Measurements from ENCODE around the gene COQ4. TPM values are rescaled to one million over a fixed set of nuclear protein-coding genes. Genes with fewer than 3 reads are reported as not detected.

The COQ4 gene
- polyA plus RNA-seq, 1 of the 3 experiments (the other 2 are of a cell fraction), result 57.2 TPM

- no peaks in the 10 kb centered on the region for H3K9me2 ChIP-seq
- H3K27ac ChIP-seq (ENCODE audit: low read depth in 2 of 2, low read length in 1 of 2), result peak overlapping the region in 1 of 2 experiments; percentile 91; a peak in 1 of 4 replicates
- CTCF ChIA-PET, result interaction anchor here (1.3 kb wide), 1 partner anchor 19 kb away, joined by 5 read pairs; no protein-coding TSS in a partner anchor
- peak overlapping the region; percentile 83 for H3K4me2 ChIP-seq
- TF ChIP-seq ZBTB33 (IDR thresholded peaks at IDR 0.05; ENCODE audit: borderline replicate concordance, low read depth), result no peak
- TF ChIP-seq EZH2phosphoT487 (IDR thresholded peaks at IDR 0.05; ENCODE audit: borderline replicate concordance, low read depth), result no peak
- TF ChIP-seq FOSL2 (IDR thresholded peaks at IDR 0.05; ENCODE audit: borderline replicate concordance, low read depth), result no peak
- TF ChIP-seq RAD21 (IDR thresholded peaks at IDR 0.05; ENCODE audit: low read length), result no peak
- no peak overlapping the region for H2AFZ ChIP-seq (ENCODE audit: low read depth)
- peak overlapping the region in 1 of 2 experiments; percentile 90; a peak in 2 of 4 replicates for H3K4me3 ChIP-seq (ENCODE audit: low read depth in 2 of 2, low read length in 1 of 2)
- H3K9me3 ChIP-seq, result no peaks in the 10 kb centered on the region
- no peaks in the 10 kb centered on the region for H3F3A ChIP-seq (replicated peaks; ENCODE audit: insufficient read depth)
- peaks cover 29 to 37% of the 10 kb centered on the region in 2 experiments for H3K36me3 ChIP-seq (replicated peaks in 1 of 2; ENCODE audit: control insufficient read depth in 1 of 2, insufficient read depth in 2 of 2, low read length in 1 of 2)
- H4K20me1 ChIP-seq (ENCODE audit: insufficient read depth), result peaks cover 19% of the 10 kb centered on the region; the same call in 1 of the 2 replicates
- POLR2A ChIA-PET, result no interaction called here
- DNase-seq, result no peak
- peaks cover 0 to 15% of the 10 kb centered on the region in 2 experiments; a peak in 1 of 4 replicates for H3K4me1 ChIP-seq (ENCODE audit: control insufficient read depth in 1 of 2, insufficient read depth in 2 of 2, low read depth in 1 of 2, low read length in 1 of 2)
- 78% methylated on average over 8 of the region's 8 CpGs for WGBS (ENCODE audit: low lambda C conversion rate)
- H3K9ac ChIP-seq, result peak overlapping the region; percentile 98; the same call in 1 of the 2 replicates
- H3K79me2 ChIP-seq (ENCODE audit: insufficient read depth), result peaks cover 61% of the 10 kb centered on the region
- no peaks in the 10 kb centered on the region for H3K27me3 ChIP-seq (ENCODE audit: insufficient read depth)
These were observed 48.4 kb upstream of the COQ4 start for GRCh38 chr9:128274245-128274644.

GRCh38 chr9:128275198-128276007, 47.2 kb upstream of the COQ4 start, which contains the start of gene GOLGA2:
Gene GOLGA2 (minus strand): TSS chr9:128276007. CDS start chr9:128275976, 31 bp downstream.
- Histone ChIP-seq H3K4me3 (ENCODE audit: low read depth in 2 of 2, low read length in 1 of 2) (peak within 1 kb of the TSS; percentile 85 to 90), H3K4me1 (ENCODE audit: control insufficient read depth in 1 of 2, insufficient read depth in 2 of 2, low read depth in 1 of 2, low read length in 1 of 2) (peaks cover 0 to 15% of the 10 kb centered on the region in 2 experiments; a peak in 1 of 4 replicates), H3K9ac (peak within 1 kb of the TSS; percentile 98), H3K9me3 (no peaks in the 10 kb centered on the region), H3K9me2 (no peaks in the 10 kb centered on the region), H3K27me3 (ENCODE audit: insufficient read depth) (no peaks in the 10 kb centered on the region), H2AFZ (ENCODE audit: low read depth) (peak within 1 kb of the TSS; percentile 91), H3K36me3 (replicated peaks in 1 of 2; ENCODE audit: control insufficient read depth in 1 of 2, insufficient read depth in 2 of 2, low read length in 1 of 2) (peaks cover 26 to 36% of the 10 kb centered on the region in 2 experiments), H3K4me2 (peak within 1 kb of the TSS; percentile 97), H3F3A (replicated peaks; ENCODE audit: insufficient read depth) (no peaks in the 10 kb centered on the region), H3K27ac (ENCODE audit: low read depth in 2 of 2, low read length in 1 of 2) (peak within 1 kb of the TSS; percentile 75 to 91), H3K79me2 (ENCODE audit: insufficient read depth) (peaks cover 61% of the 10 kb centered on the region), H4K20me1 (ENCODE audit: insufficient read depth) (peaks cover 19% of the 10 kb centered on the region; the same call in 1 of the 2 replicates)
- POLR2A ChIA-PET, result interaction anchor here (0.5 to 1.0 kb wide), 5 partner anchors 9 to 85 kb away, joined by 3 to 4 read pairs (median 3); no protein-coding TSS in a partner anchor
- WGBS (ENCODE audit: low lambda C conversion rate), result 1% methylated on average over 17 of the region's 57 CpGs
- DNase-seq, result peak; percentile 86
- CTCF ChIA-PET, result interaction anchor here (0.8 to 1.0 kb wide), 2 partner anchors 20 to 82 kb away, joined by 3 to 4 read pairs; no protein-coding TSS in a partner anchor
- TF ChIP-seq SIN3A (IDR thresholded peaks at IDR 0.05; ENCODE audit: borderline replicate concordance, low read depth, low read length) (peak; percentile 45; the same call in 1 of the 2 replicates), MXI1 (IDR thresholded peaks at IDR 0.05; ENCODE audit: low read depth, low read length) (0 out of 2 replicates have a peak, but pooled peaks have one; percentile 53), CHD2 (IDR thresholded peaks at IDR 0.05; ENCODE audit: low read length, partially characterized antibody) (peak; percentile 55), JUND (IDR thresholded peaks at IDR 0.05) (no peak), NRF1 (IDR thresholded peaks at IDR 0.05; ENCODE audit: low read depth, low read length) (no peak)

Data from SK-N-SH (cell line).